ENCODE data around the gene MCOLN2. TPM values are rescaled to one million over a fixed set of nuclear protein-coding genes. Genes with fewer than 3 reads are reported as not detected.

Gene MCOLN2
- polyA plus RNA-seq, 1 of the 3 experiments (the other 2 are of a cell fraction), result not detected

DNA sequence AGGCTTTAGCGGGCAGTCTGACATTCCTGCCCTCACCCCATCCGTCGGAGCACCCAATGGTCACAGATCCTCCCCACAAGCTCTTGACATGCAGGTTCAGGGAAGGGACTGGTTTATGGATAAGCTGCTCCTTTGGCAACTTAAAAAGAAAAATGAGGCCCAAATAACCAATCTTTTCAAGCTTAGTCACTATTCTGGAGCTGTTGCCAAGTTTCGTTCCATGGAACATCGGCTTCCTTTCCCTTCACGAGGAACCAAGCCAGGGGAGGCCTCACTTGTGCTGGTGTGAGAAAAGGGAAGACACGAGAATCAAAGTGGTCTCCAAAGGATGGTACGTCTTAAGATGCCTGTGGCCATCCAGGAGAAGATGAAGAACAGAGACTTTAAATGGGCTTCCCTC, 57.8 kb downstream of the MCOLN2 start:
- Histone ChIP-seq H3F3A (replicated peaks; ENCODE audit: insufficient read depth) (no peaks in the 10 kb centered on the region), H3K4me2 (no peak overlapping the region), H3K27me3 (ENCODE audit: insufficient read depth) (peaks cover 15% of the 10 kb centered on the region), H3K4me3 (ENCODE audit: low read depth in 2 of 2, low read length in 1 of 2) (no peak overlapping the region), H3K9ac (no peak overlapping the region), H3K9me3 (no peaks in the 10 kb centered on the region), H3K79me2 (ENCODE audit: insufficient read depth) (no peaks in the 10 kb centered on the region), H2AFZ (ENCODE audit: low read depth) (no peak overlapping the region), H3K36me3 (replicated peaks in 1 of 2; ENCODE audit: control insufficient read depth in 1 of 2, insufficient read depth in 2 of 2, low read length in 1 of 2) (no peaks in the 10 kb centered on the region), H3K9me2 (no peaks in the 10 kb centered on the region), H4K20me1 (ENCODE audit: insufficient read depth) (no peaks in the 10 kb centered on the region), H3K27ac (ENCODE audit: low read depth in 2 of 2, low read length in 1 of 2) (no peak overlapping the region), H3K4me1 (ENCODE audit: control insufficient read depth in 1 of 2, insufficient read depth in 2 of 2, low read depth in 1 of 2, low read length in 1 of 2) (no peaks in the 10 kb centered on the region; a peak in 1 of 4 replicates)
- DNase-seq, result no peak
- TF ChIP-seq, protein P1, sequence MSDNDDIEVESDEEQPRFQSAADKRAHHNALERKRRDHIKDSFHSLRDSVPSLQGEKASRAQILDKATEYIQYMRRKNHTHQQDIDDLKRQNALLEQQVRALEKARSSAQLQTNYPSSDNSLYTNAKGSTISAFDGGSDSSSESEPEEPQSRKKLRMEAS (IDR thresholded peaks at IDR 0.05; ENCODE audit: low read depth), result no peak
- TF ChIP-seq CHD2 (IDR thresholded peaks at IDR 0.05; ENCODE audit: low read length, partially characterized antibody) (no peak), SIN3A (IDR thresholded peaks at IDR 0.05; ENCODE audit: borderline replicate concordance, low read depth, low read length) (no peak), GATA2 (CRISPR knock-in tag; IDR thresholded peaks at IDR 0.05) (no peak), GABPA (IDR thresholded peaks at IDR 0.05; ENCODE audit: low read depth) (no peak), TAF1 (IDR thresholded peaks at IDR 0.05; ENCODE audit: borderline replicate concordance, low read depth, low read length) (no peak), RXRA (IDR thresholded peaks at IDR 0.05; ENCODE audit: borderline replicate concordance, low read depth) (no peak), EP300 (IDR thresholded peaks at IDR 0.05; ENCODE audit: borderline replicate concordance in 1 of 2, low read depth in 1 of 2, low read length in 1 of 2) (no peak), SMC3 (IDR thresholded peaks at IDR 0.05; ENCODE audit: low read depth, low read length) (no peak), FOXM1 (IDR thresholded peaks at IDR 0.05; ENCODE audit: low read depth) (no peak), NRF1 (IDR thresholded peaks at IDR 0.05; ENCODE audit: low read depth, low read length) (no peak)
- TF ChIP-seq, protein P2, sequence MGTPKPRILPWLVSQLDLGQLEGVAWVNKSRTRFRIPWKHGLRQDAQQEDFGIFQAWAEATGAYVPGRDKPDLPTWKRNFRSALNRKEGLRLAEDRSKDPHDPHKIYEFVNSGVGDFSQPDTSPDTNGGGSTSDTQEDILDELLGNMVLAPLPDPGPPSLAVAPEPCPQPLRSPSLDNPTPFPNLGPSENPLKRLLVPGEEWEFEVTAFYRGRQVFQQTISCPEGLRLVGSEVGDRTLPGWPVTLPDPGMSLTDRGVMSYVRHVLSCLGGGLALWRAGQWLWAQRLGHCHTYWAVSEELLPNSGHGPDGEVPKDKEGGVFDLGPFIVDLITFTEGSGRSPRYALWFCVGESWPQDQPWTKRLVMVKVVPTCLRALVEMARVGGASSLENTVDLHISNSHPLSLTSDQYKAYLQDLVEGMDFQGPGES (IDR thresholded peaks at IDR 0.05; ENCODE audit: low read depth, low read length), result no peak
- TF ChIP-seq, protein P3, sequence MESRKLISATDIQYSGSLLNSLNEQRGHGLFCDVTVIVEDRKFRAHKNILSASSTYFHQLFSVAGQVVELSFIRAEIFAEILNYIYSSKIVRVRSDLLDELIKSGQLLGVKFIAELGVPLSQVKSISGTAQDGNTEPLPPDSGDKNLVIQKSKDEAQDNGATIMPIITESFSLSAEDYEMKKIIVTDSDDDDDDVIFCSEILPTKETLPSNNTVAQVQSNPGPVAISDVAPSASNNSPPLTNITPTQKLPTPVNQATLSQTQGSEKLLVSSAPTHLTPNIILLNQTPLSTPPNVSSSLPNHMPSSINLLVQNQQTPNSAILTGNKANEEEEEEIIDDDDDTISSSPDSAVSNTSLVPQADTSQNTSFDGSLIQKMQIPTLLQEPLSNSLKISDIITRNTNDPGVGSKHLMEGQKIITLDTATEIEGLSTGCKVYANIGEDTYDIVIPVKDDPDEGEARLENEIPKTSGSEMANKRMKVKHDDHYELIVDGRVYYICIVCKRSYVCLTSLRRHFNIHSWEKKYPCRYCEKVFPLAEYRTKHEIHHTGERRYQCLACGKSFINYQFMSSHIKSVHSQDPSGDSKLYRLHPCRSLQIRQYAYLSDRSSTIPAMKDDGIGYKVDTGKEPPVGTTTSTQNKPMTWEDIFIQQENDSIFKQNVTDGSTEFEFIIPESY (IDR thresholded peaks at IDR 0.05; ENCODE audit: borderline replicate concordance, low read depth), result no peak
- TF ChIP-seq, protein P4, sequence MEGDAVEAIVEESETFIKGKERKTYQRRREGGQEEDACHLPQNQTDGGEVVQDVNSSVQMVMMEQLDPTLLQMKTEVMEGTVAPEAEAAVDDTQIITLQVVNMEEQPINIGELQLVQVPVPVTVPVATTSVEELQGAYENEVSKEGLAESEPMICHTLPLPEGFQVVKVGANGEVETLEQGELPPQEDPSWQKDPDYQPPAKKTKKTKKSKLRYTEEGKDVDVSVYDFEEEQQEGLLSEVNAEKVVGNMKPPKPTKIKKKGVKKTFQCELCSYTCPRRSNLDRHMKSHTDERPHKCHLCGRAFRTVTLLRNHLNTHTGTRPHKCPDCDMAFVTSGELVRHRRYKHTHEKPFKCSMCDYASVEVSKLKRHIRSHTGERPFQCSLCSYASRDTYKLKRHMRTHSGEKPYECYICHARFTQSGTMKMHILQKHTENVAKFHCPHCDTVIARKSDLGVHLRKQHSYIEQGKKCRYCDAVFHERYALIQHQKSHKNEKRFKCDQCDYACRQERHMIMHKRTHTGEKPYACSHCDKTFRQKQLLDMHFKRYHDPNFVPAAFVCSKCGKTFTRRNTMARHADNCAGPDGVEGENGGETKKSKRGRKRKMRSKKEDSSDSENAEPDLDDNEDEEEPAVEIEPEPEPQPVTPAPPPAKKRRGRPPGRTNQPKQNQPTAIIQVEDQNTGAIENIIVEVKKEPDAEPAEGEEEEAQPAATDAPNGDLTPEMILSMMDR (IDR thresholded peaks at IDR 0.05), result no peak
- TF ChIP-seq, protein P5, sequence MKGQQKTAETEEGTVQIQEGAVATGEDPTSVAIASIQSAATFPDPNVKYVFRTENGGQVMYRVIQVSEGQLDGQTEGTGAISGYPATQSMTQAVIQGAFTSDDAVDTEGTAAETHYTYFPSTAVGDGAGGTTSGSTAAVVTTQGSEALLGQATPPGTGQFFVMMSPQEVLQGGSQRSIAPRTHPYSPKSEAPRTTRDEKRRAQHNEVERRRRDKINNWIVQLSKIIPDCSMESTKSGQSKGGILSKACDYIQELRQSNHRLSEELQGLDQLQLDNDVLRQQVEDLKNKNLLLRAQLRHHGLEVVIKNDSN (IDR thresholded peaks at IDR 0.05; ENCODE audit: borderline replicate concordance, low read depth), result no peak
- TF ChIP-seq, protein P6, sequence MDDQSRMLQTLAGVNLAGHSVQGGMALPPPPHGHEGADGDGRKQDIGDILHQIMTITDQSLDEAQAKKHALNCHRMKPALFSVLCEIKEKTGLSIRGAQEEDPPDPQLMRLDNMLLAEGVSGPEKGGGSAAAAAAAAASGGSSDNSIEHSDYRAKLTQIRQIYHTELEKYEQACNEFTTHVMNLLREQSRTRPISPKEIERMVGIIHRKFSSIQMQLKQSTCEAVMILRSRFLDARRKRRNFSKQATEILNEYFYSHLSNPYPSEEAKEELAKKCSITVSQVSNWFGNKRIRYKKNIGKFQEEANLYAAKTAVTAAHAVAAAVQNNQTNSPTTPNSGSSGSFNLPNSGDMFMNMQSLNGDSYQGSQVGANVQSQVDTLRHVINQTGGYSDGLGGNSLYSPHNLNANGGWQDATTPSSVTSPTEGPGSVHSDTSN (IDR thresholded peaks at IDR 0.05), result no peak
- ChIA-PET POLR2A (no interaction called here), CTCF (interaction anchor here (0.9 to 4.8 kb wide), 4 partner anchors 89 to 320 kb away, joined by 3 to 41 read pairs (median 6); partner anchors contain the start of gene C1orf52)
- WGBS (ENCODE audit: low lambda C conversion rate), result 77% methylated on average over 8 of the region's 8 CpGs
